WERI-Rb-1 (cell line): ENCODE results near the gene FAAP100.

Experiments used
- DNase-seq: peaks from one replicate; pipeline ENCODE4 v3.0.0-alpha.2; 2020
- H3K27ac ChIP-seq: fragments of 250-450 bp; sonication (Bioruptor Pico); 2 replicates; pipeline ENCODE4 v1.5.1; 2020; ENCODE audit warnings: mild to moderate bottlenecking, moderate library complexity
- H3K27me3 ChIP-seq: fragments of 250-450 bp; sonication (Bioruptor Pico); 2 replicates; pipeline ENCODE4 v1.5.1; 2021; ENCODE audit warnings: mild to moderate bottlenecking, low read depth, moderate library complexity; ENCODE audit not compliant: insufficient read depth, severe bottlenecking
- H3K36me3 ChIP-seq: fragments of 250-450 bp; sonication (Bioruptor Pico); 2 replicates; pipeline ENCODE4 v1.5.1; 2020; ENCODE audit warnings: mild to moderate bottlenecking, moderate library complexity
- H3K4me3 ChIP-seq: 2 replicates; pipeline ENCODE4 v1.5.1; 2011; ENCODE audit warnings: low read depth, mild to moderate bottlenecking, control low read depth, low read length
- H3K9me3 ChIP-seq: fragments of 250-450 bp; sonication (Bioruptor Pico); 2 replicates; pipeline ENCODE4 v1.5.1; 2021; ENCODE audit warnings: mild to moderate bottlenecking, moderate library complexity; ENCODE audit not compliant: severe bottlenecking
- TF ChIP-seq, protein P1 (sequence below): IDR thresholded peaks from 2 replicates; pipeline ENCODE4 v1.5.1; 2011; ENCODE audit warnings: low read depth, mild to moderate bottlenecking, control low read depth, inconsistent platforms, low read length

The FAAP100 gene

DNA sequence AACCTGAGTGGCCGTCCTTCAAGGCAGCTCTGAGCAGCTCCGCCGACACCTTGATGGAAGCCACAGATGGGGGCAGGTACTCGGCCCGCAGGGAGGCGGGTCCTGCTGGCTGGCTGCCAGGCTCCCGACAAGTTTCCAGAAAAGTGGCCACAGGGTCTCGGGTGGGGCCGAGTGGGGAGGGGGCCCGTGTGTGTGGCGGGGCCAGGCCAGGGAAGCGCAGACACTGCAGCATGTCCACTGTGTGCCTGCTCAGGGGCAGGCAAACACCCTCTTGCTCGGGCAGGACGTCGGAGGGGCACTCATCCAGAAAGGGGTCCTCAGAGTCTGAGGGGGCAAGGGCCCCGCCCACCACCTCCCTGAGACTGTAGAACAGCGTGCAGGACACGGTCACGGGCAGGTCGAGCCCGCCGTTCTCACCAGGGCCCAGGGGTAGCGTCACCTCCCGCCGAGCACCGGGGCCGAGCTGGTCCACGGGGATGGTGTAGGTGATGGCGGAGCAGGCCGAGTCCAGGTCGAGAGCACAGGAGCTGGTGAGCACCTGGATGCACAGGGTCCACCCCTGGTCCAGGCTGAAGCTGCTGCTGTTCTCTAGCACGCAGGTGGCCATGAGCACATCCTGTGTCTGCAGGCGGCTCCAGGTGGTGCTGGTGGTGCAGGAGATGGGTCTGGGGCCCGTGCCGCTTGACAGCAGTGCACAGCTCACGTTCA, 5.1 kb downstream of the FAAP100 start:
- H3K27ac ChIP-seq = no peak overlapping the region
- H3K9me3 ChIP-seq = no peaks in the 10 kb centered on the region
- H3K27me3 ChIP-seq = no peaks in the 10 kb centered on the region
- DNase-seq = no peak
- H3K4me3 ChIP-seq = no peak overlapping the region
- TF ChIP-seq, protein P1, sequence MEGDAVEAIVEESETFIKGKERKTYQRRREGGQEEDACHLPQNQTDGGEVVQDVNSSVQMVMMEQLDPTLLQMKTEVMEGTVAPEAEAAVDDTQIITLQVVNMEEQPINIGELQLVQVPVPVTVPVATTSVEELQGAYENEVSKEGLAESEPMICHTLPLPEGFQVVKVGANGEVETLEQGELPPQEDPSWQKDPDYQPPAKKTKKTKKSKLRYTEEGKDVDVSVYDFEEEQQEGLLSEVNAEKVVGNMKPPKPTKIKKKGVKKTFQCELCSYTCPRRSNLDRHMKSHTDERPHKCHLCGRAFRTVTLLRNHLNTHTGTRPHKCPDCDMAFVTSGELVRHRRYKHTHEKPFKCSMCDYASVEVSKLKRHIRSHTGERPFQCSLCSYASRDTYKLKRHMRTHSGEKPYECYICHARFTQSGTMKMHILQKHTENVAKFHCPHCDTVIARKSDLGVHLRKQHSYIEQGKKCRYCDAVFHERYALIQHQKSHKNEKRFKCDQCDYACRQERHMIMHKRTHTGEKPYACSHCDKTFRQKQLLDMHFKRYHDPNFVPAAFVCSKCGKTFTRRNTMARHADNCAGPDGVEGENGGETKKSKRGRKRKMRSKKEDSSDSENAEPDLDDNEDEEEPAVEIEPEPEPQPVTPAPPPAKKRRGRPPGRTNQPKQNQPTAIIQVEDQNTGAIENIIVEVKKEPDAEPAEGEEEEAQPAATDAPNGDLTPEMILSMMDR = no peak
- H3K36me3 ChIP-seq = peaks cover 89% of the 10 kb centered on the region

DNA sequence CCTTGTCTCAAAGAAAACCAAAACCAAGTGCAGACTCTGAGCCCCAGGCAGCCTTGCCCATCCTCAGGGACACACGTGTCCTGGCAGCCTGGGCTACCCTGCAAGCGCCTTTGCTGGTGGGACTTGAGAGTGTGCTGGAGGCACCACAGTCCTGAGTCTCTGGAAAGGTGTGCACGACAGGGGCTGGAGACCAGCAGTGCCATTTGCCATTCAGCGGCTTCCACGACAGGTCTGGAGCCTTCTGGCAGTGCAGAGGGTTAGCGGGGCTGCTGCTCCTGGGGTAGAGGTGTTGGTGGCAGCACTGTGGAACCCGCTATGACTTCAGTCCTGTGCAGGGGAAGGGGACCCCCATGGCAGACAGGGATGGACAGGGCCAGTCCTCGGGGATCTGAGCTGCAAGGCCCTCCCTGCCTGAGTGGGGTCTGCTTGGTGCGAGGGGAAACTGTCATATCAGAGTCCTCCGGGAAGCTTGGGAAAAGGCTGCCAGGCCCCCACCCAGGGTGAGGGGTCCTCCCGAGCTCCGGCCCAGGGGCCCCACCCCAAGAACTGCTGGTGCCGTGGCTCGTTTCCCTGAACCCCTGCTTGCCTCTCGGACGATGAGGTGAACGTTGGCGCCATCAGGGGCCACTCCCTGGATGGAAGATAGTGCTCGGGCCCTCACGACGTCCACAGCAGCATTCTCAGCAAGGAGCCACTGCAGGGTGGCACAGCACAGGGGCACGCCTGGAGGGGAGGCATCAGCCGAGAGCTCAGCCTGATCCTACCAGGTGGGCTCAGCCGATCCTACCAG, 6.8 kb downstream of the FAAP100 start:
- Histone ChIP-seq H3K36me3 (peaks cover 93% of the 10 kb centered on the region), H3K27ac (no peak overlapping the region), H3K27me3 (no peaks in the 10 kb centered on the region), H3K9me3 (no peaks in the 10 kb centered on the region), H3K4me3 (no peak overlapping the region)
- TF ChIP-seq, protein P1 = no peak
- DNase-seq = no peak

DNA sequence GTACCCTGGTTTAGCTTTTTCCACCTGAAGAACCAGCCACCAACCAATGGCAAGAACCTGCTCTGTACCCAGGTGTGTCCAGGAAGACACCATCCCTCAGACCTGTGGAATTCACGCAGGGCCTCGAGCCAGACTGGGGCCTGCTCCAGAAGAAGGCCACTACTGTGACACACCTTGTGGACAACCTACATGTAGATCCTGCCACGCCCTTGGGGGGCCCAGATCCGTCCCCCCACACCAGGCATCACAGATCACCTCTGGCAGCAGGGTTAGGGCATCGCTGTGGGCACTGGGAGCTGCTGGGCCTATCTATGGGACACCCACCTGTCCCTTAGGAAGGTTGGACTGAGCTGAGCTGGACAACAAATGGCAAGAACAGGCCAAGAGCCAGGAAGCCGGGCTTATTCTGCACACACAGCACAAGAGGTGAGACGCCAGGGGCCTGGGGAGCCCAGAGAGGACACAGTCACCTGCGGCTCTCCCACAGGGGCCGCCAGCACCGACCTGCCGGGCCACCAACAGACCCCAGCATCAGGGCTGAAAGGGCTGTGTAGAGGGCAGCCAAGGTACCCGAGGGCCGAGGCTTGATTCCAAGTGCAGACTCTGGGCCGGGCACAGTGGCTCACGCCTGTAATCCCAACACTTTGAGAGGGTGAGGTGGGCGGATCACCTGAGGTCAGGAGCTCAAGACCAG, 7.7 kb downstream of the FAAP100 start:
- Histone ChIP-seq H3K27me3 (no peaks in the 10 kb centered on the region), H3K4me3 (no peak overlapping the region), H3K36me3 (peaks cover 93% of the 10 kb centered on the region), H3K9me3 (no peaks in the 10 kb centered on the region), H3K27ac (no peak overlapping the region)
- TF ChIP-seq, protein P1 = no peak
- DNase-seq = no peak

DNA sequence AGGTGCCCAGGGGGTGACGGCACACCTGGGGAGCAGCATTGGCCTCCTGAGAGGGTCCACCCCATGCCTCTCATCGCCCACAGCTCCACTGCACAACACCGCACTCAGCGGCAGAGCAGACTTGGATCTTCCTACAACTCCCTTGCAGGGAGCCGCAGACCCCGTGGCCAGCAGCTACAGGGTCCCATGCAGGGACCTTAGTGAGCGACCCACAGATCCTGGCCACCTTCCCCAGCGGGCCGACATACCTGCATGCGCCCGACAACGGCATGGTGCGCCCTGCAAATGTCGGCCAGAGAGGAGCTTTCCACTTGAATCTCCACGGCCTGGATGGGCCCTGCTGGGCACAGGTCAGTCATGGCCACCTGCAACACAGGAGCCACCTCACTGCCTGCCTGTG, 8.4 kb downstream of the FAAP100 start:
- H3K36me3 ChIP-seq = peaks cover 95% of the 10 kb centered on the region
- TF ChIP-seq, protein P1 = no peak
- no peak overlapping the region for H3K27ac ChIP-seq

DNA sequence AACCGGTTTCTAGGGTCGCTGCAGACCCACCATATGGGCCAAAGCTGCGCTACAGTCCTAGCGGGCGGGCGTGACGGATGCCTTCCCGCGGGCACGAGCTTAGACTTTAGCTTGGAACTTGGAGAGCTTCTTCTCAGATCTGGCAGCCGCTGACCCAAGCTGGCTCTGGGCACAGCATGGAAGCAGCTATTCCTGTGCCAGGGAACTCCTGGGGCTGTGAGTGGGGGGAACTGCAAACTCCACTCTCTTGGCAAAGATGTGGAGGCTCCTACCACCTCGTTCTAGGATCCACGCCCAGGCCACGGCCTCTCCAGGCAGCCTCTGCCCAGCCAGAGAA, 8.8 kb downstream of the FAAP100 start:
- TF ChIP-seq, protein P1 = no peak
- peaks cover 96% of the 10 kb centered on the region for H3K36me3 ChIP-seq
- H3K27ac ChIP-seq = no peak overlapping the region
- no peak for DNase-seq
- H3K9me3 ChIP-seq = no peaks in the 10 kb centered on the region
- no peak overlapping the region for H3K4me3 ChIP-seq
- H3K27me3 ChIP-seq = no peaks in the 10 kb centered on the region

More for the DNA sequence above, 8.4 kb downstream of the FAAP100 start:
- Histone ChIP-seq H3K4me3 (no peak overlapping the region), H3K9me3 (no peaks in the 10 kb centered on the region), H3K27me3 (no peaks in the 10 kb centered on the region)
- no peak for DNase-seq
